ENCODE data around the gene HBE1. TPM values are rescaled to one million over a fixed set of nuclear protein-coding genes. Genes with fewer than 3 reads are reported as not detected.

HBE1 gene
- total RNA-seq, 4 donors from 2014 or later = not detected

- Histone ChIP-seq H3K9me3 (no peaks in the 10 kb centered on the region), H3K4me3 (no peak overlapping the region), H3K27me3 (no peaks in the 10 kb centered on the region), H3K4me1 (no peaks in the 10 kb centered on the region), H3K27ac (no peak overlapping the region), H3K36me3 (no peaks in the 10 kb centered on the region)
- DNase-seq = no peak
- no peak for TF ChIP-seq CTCF (IDR thresholded peaks at IDR 0.05)
Measured at GRCh38 chr11:5279471-5280090, 9.8 kb upstream of the HBE1 start.

GRCh38 chr11:5277807-5278382 lies 8.2 kb upstream of the HBE1 start:
- no peaks in the 10 kb centered on the region for H3K36me3 ChIP-seq
- H3K4me1 ChIP-seq = no peaks in the 10 kb centered on the region
- H3K4me3 ChIP-seq = no peak overlapping the region
- H3K9me3 ChIP-seq = no peaks in the 10 kb centered on the region
- no peak for TF ChIP-seq POLR2A (IDR thresholded peaks at IDR 0.05)
- TF ChIP-seq CTCF (IDR thresholded peaks at IDR 0.05) = no peak
- H3K27me3 ChIP-seq = no peaks in the 10 kb centered on the region
- no peak overlapping the region for H3K27ac ChIP-seq
- no peak for DNase-seq

- no peaks in the 10 kb centered on the region for H3K27me3 ChIP-seq
Measured at GRCh38 chr11:5276697-5277096, 7.0 kb upstream of the HBE1 start.

GRCh38 chr11:5275369-5276110 lies 5.8 kb upstream of the HBE1 start:
- Histone ChIP-seq H3K36me3 (no peaks in the 10 kb centered on the region), H3K4me3 (no peak overlapping the region), H3K27me3 (no peaks in the 10 kb centered on the region), H3K4me1 (no peaks in the 10 kb centered on the region), H3K9me3 (no peaks in the 10 kb centered on the region), H3K27ac (no peak overlapping the region)
- TF ChIP-seq CTCF (IDR thresholded peaks at IDR 0.05) = no peak
- TF ChIP-seq POLR2A (IDR thresholded peaks at IDR 0.05) = no peak
- DNase-seq = no peak

More at GRCh38 chr11:5276697-5277096, 7.0 kb upstream of the HBE1 start:
- Histone ChIP-seq H3K9me3 (no peaks in the 10 kb centered on the region), H3K36me3 (no peaks in the 10 kb centered on the region), H3K4me1 (no peaks in the 10 kb centered on the region), H3K4me3 (no peak overlapping the region), H3K27ac (no peak overlapping the region)
- DNase-seq = no peak
- TF ChIP-seq POLR2A (IDR thresholded peaks at IDR 0.05) (no peak), CTCF (IDR thresholded peaks at IDR 0.05) (no peak)

GRCh38 chr11:5274395-5274794 lies 4.7 kb upstream of the HBE1 start:
- TF ChIP-seq POLR2A (IDR thresholded peaks at IDR 0.05) (no peak), CTCF (IDR thresholded peaks at IDR 0.05) (no peak)
- Histone ChIP-seq H3K4me1 (no peaks in the 10 kb centered on the region), H3K4me3 (no peak overlapping the region), H3K9me3 (no peaks in the 10 kb centered on the region), H3K27ac (no peak overlapping the region), H3K36me3 (no peaks in the 10 kb centered on the region), H3K27me3 (no peaks in the 10 kb centered on the region)
- DNase-seq = no peak

All from Peyer's patch (tissue), 4 donors.